SK-N-SH (cell line): Measurements from ENCODE around the gene NPTX2.

Source experiments
- CHD2 ChIP-seq: fragments of 150-350 bp; IDR thresholded peaks from 2 replicates; pipeline ENCODE4 v1.6.1; 2018; ENCODE audit warnings: low read length; ENCODE audit not compliant: partially characterized antibody
- CTCF ChIP-seq: fragments of 200-600 bp; sonication (generic); IDR thresholded peaks from 2 replicates; pipeline ENCODE4 v1.6.1; 2017; ENCODE audit warnings: antibody characterized with exemption, mild to moderate bottlenecking, moderate library complexity
- EP300 ChIP-seq, 2 experiments: IDR thresholded peaks; 2 replicates each; pipeline versions ENCODE4 v1.4.0 to v1.6.1; 2012; ENCODE audit warnings: borderline replicate concordance in 1 of 2, low read depth in 1 of 2, low read length in 1 of 2
- FOXM1 ChIP-seq: IDR thresholded peaks from 2 replicates; pipeline ENCODE4 v1.4.0; 2012; ENCODE audit warnings: low read depth, mild to moderate bottlenecking
- GABPA ChIP-seq: IDR thresholded peaks from 2 replicates; pipeline ENCODE4 v1.4.0; 2012; ENCODE audit warnings: low read depth, mild to moderate bottlenecking
- JUND ChIP-seq: IDR thresholded peaks from 2 replicates; pipeline ENCODE4 v1.4.0; 2012
- MEF2A ChIP-seq: IDR thresholded peaks from 2 replicates; pipeline ENCODE4 v1.4.0; 2012; ENCODE audit warnings: low read depth, borderline replicate concordance
- RAD21 ChIP-seq: IDR thresholded peaks from 2 replicates; pipeline ENCODE4 v1.6.1; 2012; ENCODE audit warnings: mild to moderate bottlenecking, low read length
- REST ChIP-seq: IDR thresholded peaks from 2 replicates; pipeline ENCODE4 v1.6.1; 2012; ENCODE audit warnings: mild to moderate bottlenecking, low read depth, low read length, moderate library complexity
- SMC3 ChIP-seq: IDR thresholded peaks from 2 replicates; pipeline ENCODE4 v1.6.1; 2012; ENCODE audit warnings: low read depth, low read length, improper control_type of control experiment
- TAF1 ChIP-seq: IDR thresholded peaks from 2 replicates; pipeline ENCODE4 v1.6.1; 2012; ENCODE audit warnings: low read depth, mild to moderate bottlenecking, low read length, moderate library complexity, borderline replicate concordance
- YY1 ChIP-seq: IDR thresholded peaks from 2 replicates; pipeline ENCODE4 v1.4.0; 2012; ENCODE audit warnings: low read depth, mild to moderate bottlenecking
- TF ChIP-seq, protein P1 (sequence below): IDR thresholded peaks from 2 replicates; pipeline ENCODE4 v1.4.0; 2012; ENCODE audit warnings: low read depth

DNA sequence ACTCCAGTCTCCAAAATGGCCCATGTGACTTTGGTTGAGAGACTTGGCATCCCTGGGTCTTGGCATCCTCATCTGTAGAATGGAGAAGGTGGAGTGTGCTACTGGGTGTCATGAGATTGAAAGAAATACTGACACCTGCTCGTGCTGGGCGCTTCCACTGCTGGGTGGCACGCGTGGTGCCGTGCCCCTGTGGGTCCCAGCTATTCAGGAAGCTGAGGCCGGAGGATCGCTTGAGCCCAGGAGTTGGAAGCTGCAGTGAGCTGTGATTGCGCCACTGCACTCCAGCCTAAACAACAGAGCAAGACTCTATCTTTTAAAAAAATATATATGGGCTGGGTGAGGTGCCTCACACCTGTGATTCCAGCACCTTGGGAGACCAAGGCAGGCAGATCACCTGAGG is 53.1 kb downstream of the NPTX2 start:
- TF ChIP-seq CHD2 (no peak), CTCF (no peak), YY1 (no peak), SMC3 (no peak), RAD21 (no peak), FOXM1 (no peak), GABPA (no peak), EP300 (IDR thresholded peaks at IDR 0.05; ENCODE audit: borderline replicate concordance in 1 of 2, low read depth in 1 of 2, low read length in 1 of 2) (no peak), REST (no peak), TAF1 (no peak), JUND (no peak), MEF2A (no peak)
- TF ChIP-seq, protein P1, sequence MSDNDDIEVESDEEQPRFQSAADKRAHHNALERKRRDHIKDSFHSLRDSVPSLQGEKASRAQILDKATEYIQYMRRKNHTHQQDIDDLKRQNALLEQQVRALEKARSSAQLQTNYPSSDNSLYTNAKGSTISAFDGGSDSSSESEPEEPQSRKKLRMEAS: no peak
